Uterus (tissue), 4 donors: ENCODE data around the gene NIN. TPM values are rescaled to one million over a fixed set of nuclear protein-coding genes. Genes with fewer than 3 reads are reported as not detected.
A peak's percentile ranks its signal among the peaks of the same experiment; 100 is the strongest.
"Not testable (repeated sequence)": the region's sequence is repeated elsewhere in the genome, so short reads cannot be mapped to it uniquely, and the experiment has no call there.

Experiments
- DNase-seq, 2 donors: peaks; one replicate each; pipeline ENCODE4 v3.0.0-alpha.2; 2019 to 2020
- H3K27ac ChIP-seq, 2 donors: fragments of 200-600 bp; sonication (generic); 1 replicate in 1 of 2; 2 replicates in 1 of 2; pipeline ENCODE4 v1.5.1; 2016 to 2018
- H3K27me3 ChIP-seq, 2 donors: fragments of 200-600 bp; sonication (generic); one replicate each; pipeline ENCODE4 v1.5.1; 2018 to 2019; ENCODE audit warnings: control low read depth in 1 of 2
- H3K36me3 ChIP-seq, 2 donors: fragments of 200-600 bp; sonication (generic); one replicate each; pipeline ENCODE4 v1.5.1; 2019; ENCODE audit warnings: control low read depth in 1 of 2
- H3K4me1 ChIP-seq, 2 donors: fragments of 200-600 bp; sonication (generic); one replicate each; pipeline ENCODE4 v1.5.1; 2018 to 2019; ENCODE audit warnings: control low read depth in 1 of 2
- H3K4me3 ChIP-seq, 2 donors: fragments of 200-600 bp; sonication (generic); 1 replicate in 1 of 2; 2 replicates in 1 of 2; pipeline ENCODE4 v1.5.1; 2018 to 2019; ENCODE audit warnings: mild to moderate bottlenecking in 1 of 2
- H3K9me3 ChIP-seq, 2 donors: fragments of 200-600 bp; sonication (generic); one replicate each; pipeline ENCODE4 v1.5.1; 2019; ENCODE audit warnings: control low read depth in 1 of 2
- POLR2A ChIP-seq, 2 donors: fragments of 450-650 bp; IDR thresholded peaks; one replicate each; pipeline ENCODE4 v1.6.1; 2016; ENCODE audit warnings: antibody characterized with exemption in 2 of 2, mild to moderate bottlenecking in 1 of 2, moderate library complexity in 1 of 2
- intact Hi-C: fragments of 100-400 bp; cut with DNase I; formaldehyde crosslinking; loops from one replicate; pipeline ENCODE4 v1.15.1; 2023; ENCODE audit warnings: low total_unique reads
- total RNA-seq, 4 donors: library from RNA; depleted of rRNA in 3 of 4; stranded (reverse); fragments of >200 nt in 3 of 4; gene quantifications; one replicate each; pipeline versions ENCODE4 v1.1.0 to v1.2.4, GENCODE V29; 2014 to 2023
- TF ChIP-seq, protein P1 (sequence below), 4 experiments: fragments of 200-600 bp in 2 of 4; fragments of 450-650 bp in 2 of 4; sonication (generic) in 2 of 4; IDR thresholded peaks; one replicate each; pipeline ENCODE4 v1.5.1; 2016 to 2019; ENCODE audit warnings: antibody characterized with exemption in 4 of 4, mild to moderate bottlenecking in 2 of 4, moderate library complexity in 1 of 4
- donor health status: DM: yes; HTN: yes; CAD: no.

NIN gene
- total RNA-seq, 4 donors from 2014 or later, result 8.8 to 45.6 (median 34.2) TPM

DNA sequence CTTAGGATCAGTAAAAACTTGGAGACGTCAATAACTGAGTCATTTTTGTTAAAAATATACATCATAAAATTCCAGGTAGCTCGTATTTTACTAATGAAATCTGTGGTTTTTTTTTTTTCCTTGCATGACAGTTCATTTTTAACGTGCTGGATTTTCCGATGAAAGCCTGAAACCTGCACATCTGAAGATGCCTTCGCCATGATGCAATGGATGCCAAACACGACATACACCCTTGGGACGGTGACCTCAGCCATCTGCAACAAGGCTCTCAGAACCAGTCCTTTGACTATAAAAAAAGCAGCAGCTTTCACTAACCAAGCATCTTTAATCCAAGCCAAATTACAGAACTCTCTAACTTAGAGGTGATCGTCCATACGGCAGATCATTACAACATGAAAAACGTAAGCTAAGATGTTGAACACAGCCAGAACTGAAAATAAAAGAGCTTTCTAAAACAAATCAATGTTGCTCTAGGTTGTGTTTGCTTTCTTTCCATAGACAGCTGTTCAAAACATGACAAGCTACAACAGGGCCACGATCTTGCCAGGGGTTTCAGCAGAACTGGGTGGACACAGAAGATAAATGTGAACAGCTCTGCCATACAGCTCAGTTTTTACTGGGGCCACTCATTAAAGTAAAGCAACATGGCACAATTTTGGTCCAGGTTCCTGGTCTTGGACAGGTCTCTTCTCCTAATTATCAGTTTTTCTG lies 7.8 kb downstream of the NIN start:
- Histone ChIP-seq H3K9me3 (no peaks in the 10 kb centered on the region), H3K36me3 (no peaks in the 10 kb centered on the region), H3K27ac (peak overlapping the region in 1 of 2 donors; percentile 8), H3K4me1 (peaks cover 0 to 8% of the 10 kb centered on the region in 2 donors), H3K4me3 (no peak overlapping the region), H3K27me3 (no peaks in the 10 kb centered on the region)
- intact Hi-C loops, result no loop called here
- no peak for TF ChIP-seq POLR2A (IDR thresholded peaks at IDR 0.05)
- TF ChIP-seq, protein P1, sequence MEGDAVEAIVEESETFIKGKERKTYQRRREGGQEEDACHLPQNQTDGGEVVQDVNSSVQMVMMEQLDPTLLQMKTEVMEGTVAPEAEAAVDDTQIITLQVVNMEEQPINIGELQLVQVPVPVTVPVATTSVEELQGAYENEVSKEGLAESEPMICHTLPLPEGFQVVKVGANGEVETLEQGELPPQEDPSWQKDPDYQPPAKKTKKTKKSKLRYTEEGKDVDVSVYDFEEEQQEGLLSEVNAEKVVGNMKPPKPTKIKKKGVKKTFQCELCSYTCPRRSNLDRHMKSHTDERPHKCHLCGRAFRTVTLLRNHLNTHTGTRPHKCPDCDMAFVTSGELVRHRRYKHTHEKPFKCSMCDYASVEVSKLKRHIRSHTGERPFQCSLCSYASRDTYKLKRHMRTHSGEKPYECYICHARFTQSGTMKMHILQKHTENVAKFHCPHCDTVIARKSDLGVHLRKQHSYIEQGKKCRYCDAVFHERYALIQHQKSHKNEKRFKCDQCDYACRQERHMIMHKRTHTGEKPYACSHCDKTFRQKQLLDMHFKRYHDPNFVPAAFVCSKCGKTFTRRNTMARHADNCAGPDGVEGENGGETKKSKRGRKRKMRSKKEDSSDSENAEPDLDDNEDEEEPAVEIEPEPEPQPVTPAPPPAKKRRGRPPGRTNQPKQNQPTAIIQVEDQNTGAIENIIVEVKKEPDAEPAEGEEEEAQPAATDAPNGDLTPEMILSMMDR (IDR thresholded peaks at IDR 0.05), result no peak
- DNase-seq, result no peak

DNA sequence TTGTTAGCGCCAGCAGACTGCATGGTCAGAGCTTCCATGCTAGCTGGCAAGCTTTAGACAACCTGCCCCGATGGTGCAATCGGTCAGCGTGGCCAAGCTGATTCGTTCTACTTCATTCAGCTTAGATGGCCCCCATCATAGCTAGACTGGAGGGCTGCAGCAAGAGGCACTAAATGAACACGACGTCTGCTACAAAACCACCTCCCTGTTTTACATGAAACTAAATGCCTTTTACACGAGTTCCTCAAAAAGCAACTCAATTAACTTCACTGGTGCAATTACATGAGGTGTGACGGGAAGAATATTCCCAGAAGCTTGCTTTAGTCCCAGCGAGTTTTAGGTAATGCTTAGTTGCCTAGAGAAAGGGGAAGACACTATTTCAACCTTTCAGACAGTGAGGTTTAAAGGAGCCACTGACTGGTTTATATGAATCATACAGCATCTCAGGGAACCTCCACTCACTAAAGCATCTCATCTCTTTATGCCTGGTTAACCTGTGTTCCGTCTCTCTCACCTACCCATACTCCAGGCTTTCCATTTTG lies 8.4 kb downstream of the NIN start:
- Histone ChIP-seq H3K27me3 (no peaks in the 10 kb centered on the region), H3K9me3 (no peaks in the 10 kb centered on the region), H3K4me1 (peaks cover 0 to 8% of the 10 kb centered on the region in 2 donors), H3K36me3 (no peaks in the 10 kb centered on the region), H3K27ac (no peak overlapping the region), H3K4me3 (no peak overlapping the region)
- no peak for DNase-seq
- intact Hi-C loops, result no loop called here
- no peak for TF ChIP-seq POLR2A (IDR thresholded peaks at IDR 0.05)
- TF ChIP-seq, protein P1 (IDR thresholded peaks at IDR 0.05), result no peak

DNA sequence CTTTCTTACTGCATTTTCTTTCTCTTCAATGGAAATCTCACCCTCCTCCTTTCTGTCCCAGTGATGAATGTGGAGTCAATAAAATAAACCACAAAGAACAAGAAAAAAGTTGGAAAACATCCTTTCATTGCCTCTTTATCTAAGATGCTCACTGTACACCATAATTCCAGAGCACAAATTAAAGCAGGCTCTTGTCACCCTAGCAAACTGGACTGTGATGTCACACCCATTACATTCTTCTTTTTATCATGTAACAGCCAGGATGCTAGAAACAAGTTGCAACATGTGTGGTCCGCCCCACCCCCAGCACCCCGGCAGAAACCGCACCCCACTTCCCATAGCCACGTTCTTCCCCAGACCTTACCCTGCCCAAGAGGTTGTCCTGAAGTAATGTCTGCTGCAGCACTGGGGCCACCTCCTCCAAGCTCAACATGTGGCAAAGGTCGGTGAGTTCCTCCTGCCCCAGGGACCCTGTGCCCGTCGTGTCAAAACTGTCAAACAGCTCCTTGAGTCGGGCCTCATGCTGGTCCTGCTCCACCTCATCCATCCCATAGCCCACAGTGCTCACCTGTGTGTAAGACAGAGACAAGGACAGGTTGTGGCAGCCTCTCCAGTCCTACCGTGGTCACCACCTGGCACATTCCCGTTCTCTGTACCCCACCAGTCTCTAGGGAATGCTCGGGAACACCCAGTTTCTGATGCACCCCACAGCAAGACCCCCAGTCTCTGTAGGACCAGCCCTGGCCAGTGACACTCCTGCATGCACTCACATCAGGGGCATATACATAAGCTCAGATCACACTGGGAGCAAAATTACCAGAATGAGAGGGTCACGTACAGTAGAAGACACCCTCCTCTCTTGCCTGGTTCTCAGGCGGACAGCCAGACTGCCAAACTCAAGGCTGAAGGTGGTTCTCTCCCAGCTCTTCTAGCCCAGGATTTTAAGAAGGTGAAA lies 9.2 kb downstream of the NIN start:
- TF ChIP-seq POLR2A (IDR thresholded peaks at IDR 0.05), result no peak
- TF ChIP-seq, protein P1 (IDR thresholded peaks at IDR 0.05), result no peak
- intact Hi-C loops, result no loop called here
- H3K27me3 ChIP-seq, result no peaks in the 10 kb centered on the region
- H3K4me1 ChIP-seq, result peaks cover 0 to 8% of the 10 kb centered on the region in 2 donors
- H3K9me3 ChIP-seq, result no peaks in the 10 kb centered on the region
- no peak overlapping the region for H3K4me3 ChIP-seq
- no peak for DNase-seq
- H3K36me3 ChIP-seq, result no peaks in the 10 kb centered on the region
- H3K27ac ChIP-seq, result no peak overlapping the region

DNA sequence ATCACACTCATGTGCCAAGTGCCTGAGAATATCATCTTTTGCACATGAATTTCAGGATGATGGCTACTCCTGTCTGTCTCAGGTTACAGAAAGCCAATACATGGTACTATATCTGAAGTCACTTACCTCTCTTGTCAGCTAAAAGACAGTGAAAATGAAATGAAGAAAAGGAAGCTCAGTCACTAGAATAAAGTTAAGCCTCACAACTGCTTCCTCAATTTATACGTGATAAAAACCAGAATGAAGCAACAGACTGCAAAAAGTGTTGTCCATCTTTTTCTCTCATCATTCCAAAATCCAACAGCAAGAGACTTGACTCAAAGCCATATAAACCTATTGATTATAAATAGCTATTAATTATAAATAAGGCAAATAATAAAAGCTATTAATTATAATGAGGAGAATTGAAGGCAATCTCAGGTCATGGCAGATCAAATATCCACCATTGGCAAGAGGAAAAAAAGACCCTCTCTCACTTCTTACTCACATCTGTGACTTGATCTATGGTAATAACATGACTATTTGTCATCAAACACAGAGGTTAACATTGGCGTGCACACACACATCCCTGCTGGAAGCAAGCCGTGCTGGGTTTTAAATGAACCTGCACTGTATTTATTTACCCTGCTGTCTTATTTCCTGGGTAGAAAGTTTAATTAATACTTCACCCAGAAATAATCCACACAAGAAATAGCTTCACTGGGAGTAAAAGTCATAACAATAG lies 10.0 kb downstream of the NIN start:
- Histone ChIP-seq H3K4me1 (peaks cover 0 to 8% of the 10 kb centered on the region in 2 donors), H3K27me3 (no peaks in the 10 kb centered on the region), H3K4me3 (no peak overlapping the region), H3K27ac (no peak overlapping the region), H3K36me3 (no peaks in the 10 kb centered on the region), H3K9me3 (no peaks in the 10 kb centered on the region)
- TF ChIP-seq, protein P1 (IDR thresholded peaks at IDR 0.05), result no peak
- TF ChIP-seq POLR2A (IDR thresholded peaks at IDR 0.05), result no peak
- intact Hi-C loops, result no loop called here
- DNase-seq, result no peak

DNA sequence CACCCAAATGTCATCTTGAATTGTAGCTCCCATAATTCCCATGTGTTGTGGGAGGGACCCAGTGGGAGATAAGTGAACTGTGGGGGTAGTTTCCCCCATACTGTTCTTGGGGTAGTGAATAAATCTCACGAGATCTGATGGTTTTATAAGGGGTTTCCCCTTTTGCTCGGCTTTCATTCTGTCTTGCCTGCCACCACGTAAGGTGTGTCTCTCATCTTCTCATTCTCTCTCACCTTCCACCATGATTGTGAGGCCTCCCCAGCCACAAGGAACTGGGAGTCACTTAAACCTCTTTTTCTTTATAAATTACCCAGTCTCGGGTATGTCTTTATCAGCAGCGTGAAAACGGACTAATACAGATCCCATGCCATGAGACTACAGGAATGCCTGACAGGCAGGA lies 11.7 kb downstream of the NIN start:
- H3K4me1 ChIP-seq, DNase-seq, H3K27me3 ChIP-seq, intact Hi-C loops, H3K9me3 ChIP-seq, H3K4me3 ChIP-seq, H3K36me3 ChIP-seq, H3K27ac ChIP-seq: not testable (repeated sequence)
